WTC11 (cell line): ENCODE data around the gene GABBR2. TPM values are rescaled to one million over a fixed set of nuclear protein-coding genes. Genes with fewer than 3 reads are reported as not detected.
A peak's percentile ranks its signal among the peaks of the same experiment; 100 is the strongest.

ENCODE experiments used
- ATAC-seq: fragments of 200-7000 bp; cut with Tn5 transposase; 2 replicates; pipeline ENCODE4 v1.10.0; 2021; ENCODE audit warnings: mild to moderate bottlenecking, moderate library complexity
- CTCF ChIA-PET: fragments of 300-600 bp; sonication (Branson Sonifier 250); formaldehyde crosslinking; loops from one replicate; lab custom pipeline; 2021; ENCODE audit warnings: antibody characterized with exemption; lab: Charles Lee
- POLR2A ChIA-PET: fragments of 350-600 bp; sonication (Branson Sonifier 250); formaldehyde crosslinking; loops from one replicate; lab custom pipeline; 2021; ENCODE audit warnings: antibody characterized with exemption; lab: Charles Lee
- DNase-seq: peaks from one replicate; pipeline ENCODE4 v3.0.0; 2021; ENCODE audit warnings: low spot score
- H3K27ac Mint-ChIP-seq: 2 replicates; pipeline ENCODE4 v1.8.0; 2021; ENCODE audit warnings: mixed read lengths
- H3K27me3 Mint-ChIP-seq: 2 replicates; pipeline ENCODE4 v1.8.0; 2021; ENCODE audit warnings: low read depth, mild to moderate bottlenecking, moderate library complexity, mixed read lengths
- H3K36me3 Mint-ChIP-seq: 2 replicates; pipeline ENCODE4 v1.8.0; 2021; ENCODE audit warnings: mixed read lengths
- H3K4me1 Mint-ChIP-seq: 2 replicates; pipeline ENCODE4 v1.8.0; 2022; ENCODE audit warnings: mixed read lengths
- H3K4me3 Mint-ChIP-seq: 2 replicates; pipeline ENCODE4 v1.8.0; 2021; ENCODE audit warnings: mild to moderate bottlenecking, moderate library complexity, mixed read lengths
- H3K9me3 Mint-ChIP-seq: 2 replicates; pipeline ENCODE4 v1.8.0; 2021; ENCODE audit warnings: mixed read lengths
- CREM ChIP-seq: sonication (generic); formaldehyde crosslinking; IDR thresholded peaks from 2 replicates; pipeline ENCODE4 v1.8.1; 2022; ENCODE audit warnings: mild to moderate bottlenecking, missing genetic modification reagents, moderate library complexity
- EMX1 ChIP-seq: fragments of 250-450 bp; sonication (Bioruptor Pico); IDR thresholded peaks from 2 replicates; pipeline ENCODE4 v1.8.0; 2021; ENCODE audit warnings: mild to moderate bottlenecking
- FOXP1 ChIP-seq: sonication (generic); formaldehyde crosslinking; IDR thresholded peaks from 2 replicates; pipeline ENCODE4 v1.8.0; 2022; ENCODE audit warnings: missing genetic modification reagents, mild to moderate bottlenecking, moderate library complexity, borderline replicate concordance
- MYBL2 ChIP-seq: sonication (generic); formaldehyde crosslinking; IDR thresholded peaks from 2 replicates; pipeline ENCODE4 v1.8.1; 2023; ENCODE audit warnings: mild to moderate bottlenecking, moderate library complexity, missing genetic modification reagents
- NFE2L1 ChIP-seq: sonication (generic); formaldehyde crosslinking; IDR thresholded peaks from 2 replicates; pipeline ENCODE4 v1.8.1; 2023; ENCODE audit warnings: missing genetic modification reagents
- NR2C2 ChIP-seq: sonication (generic); formaldehyde crosslinking; IDR thresholded peaks from 2 replicates; pipeline ENCODE4 v1.8.0; 2022; ENCODE audit warnings: mild to moderate bottlenecking, missing genetic modification reagents
- OVOL2 ChIP-seq: fragments of 250-450 bp; sonication (Bioruptor Pico); IDR thresholded peaks from 2 replicates; pipeline ENCODE4 v1.9.0; 2021; ENCODE audit warnings: mild to moderate bottlenecking, borderline replicate concordance
- RELA ChIP-seq: sonication (generic); formaldehyde crosslinking; IDR thresholded peaks from 2 replicates; pipeline ENCODE4 v1.8.1; 2022; ENCODE audit warnings: missing genetic modification reagents, mild to moderate bottlenecking, borderline replicate concordance
- RORB ChIP-seq: fragments of 250-450 bp; sonication (Bioruptor Pico); IDR thresholded peaks from 2 replicates; pipeline ENCODE4 v1.9.0; 2021; ENCODE audit warnings: mild to moderate bottlenecking
- SMAD3 ChIP-seq: sonication (generic); formaldehyde crosslinking; IDR thresholded peaks from 2 replicates; pipeline ENCODE4 v1.8.0; 2022; ENCODE audit warnings: missing genetic modification reagents, mild to moderate bottlenecking, borderline replicate concordance
- TEAD4 ChIP-seq: sonication (generic); formaldehyde crosslinking; IDR thresholded peaks from 2 replicates; pipeline ENCODE4 v1.8.0; 2022; ENCODE audit warnings: mild to moderate bottlenecking, missing genetic modification reagents
- ZNF121 ChIP-seq: sonication (generic); formaldehyde crosslinking; IDR thresholded peaks from 2 replicates; pipeline ENCODE4 v1.8.0; 2023; ENCODE audit warnings: missing genetic modification reagents
- ZNF138 ChIP-seq: sonication (generic); formaldehyde crosslinking; conservative IDR thresholded peaks from 2 replicates; pipeline ENCODE4 v1.8.1; 2022; ENCODE audit warnings: mild to moderate bottlenecking, moderate library complexity, missing genetic modification reagents
- ZNF317 ChIP-seq: sonication (generic); formaldehyde crosslinking; IDR thresholded peaks from 2 replicates; pipeline ENCODE4 v1.8.1; 2023; ENCODE audit warnings: low read depth, mild to moderate bottlenecking, moderate library complexity, missing genetic modification reagents, borderline replicate concordance
- ZNF396 ChIP-seq: fragments of 250-450 bp; sonication (Bioruptor Pico); IDR thresholded peaks from 2 replicates; pipeline ENCODE4 v1.8.0; 2021; ENCODE audit warnings: mild to moderate bottlenecking, moderate library complexity, borderline replicate concordance
- ZNF423 ChIP-seq: fragments of 250-450 bp; sonication (Bioruptor Pico); IDR thresholded peaks from 2 replicates; pipeline ENCODE4 v2.1.2; 2022; ENCODE audit warnings: mild to moderate bottlenecking, moderate library complexity
- total RNA-seq: library from RNA; stranded (reverse); gene quantifications from 3 replicates; pipeline ENCODE4 v1.2.3, GENCODE V29; 2021
- TF ChIP-seq, protein P1 (sequence below): sonication (generic); formaldehyde crosslinking; IDR thresholded peaks from 2 replicates; pipeline ENCODE4 v1.8.1; 2023; ENCODE audit warnings: mild to moderate bottlenecking, missing genetic modification reagents, moderate library complexity
- TF ChIP-seq, protein P2 (sequence below): sonication (generic); formaldehyde crosslinking; IDR thresholded peaks from 2 replicates; pipeline ENCODE4 v1.8.1; 2023; ENCODE audit warnings: mild to moderate bottlenecking, missing genetic modification reagents
- TF ChIP-seq, protein P3 (sequence below): fragments of 250-450 bp; sonication (Bioruptor Pico); IDR thresholded peaks from 2 replicates; pipeline ENCODE4 v1.9.0; 2021; ENCODE audit warnings: moderate library complexity, mild to moderate bottlenecking, inconsistent platforms, borderline replicate concordance
- TF ChIP-seq, protein P4 (sequence below): sonication (generic); formaldehyde crosslinking; IDR thresholded peaks from 2 replicates; pipeline ENCODE4 v1.8.1; 2023; ENCODE audit warnings: mild to moderate bottlenecking, missing genetic modification reagents, moderate library complexity
- TF ChIP-seq, protein P5 (sequence below): sonication (generic); formaldehyde crosslinking; IDR thresholded peaks from 2 replicates; pipeline ENCODE4 v1.8.0; 2022; ENCODE audit warnings: mild to moderate bottlenecking, missing genetic modification reagents
- TF ChIP-seq, protein P6 (sequence below): fragments of 250-450 bp; sonication (Bioruptor Pico); IDR thresholded peaks from 2 replicates; pipeline ENCODE4 v1.9.0; 2021; ENCODE audit warnings: mild to moderate bottlenecking
- TF ChIP-seq, protein P7 (sequence below): sonication (generic); formaldehyde crosslinking; IDR thresholded peaks from 2 replicates; pipeline ENCODE4 v1.8.0; 2022; ENCODE audit warnings: mild to moderate bottlenecking, missing genetic modification reagents
- TF ChIP-seq, protein P8 (sequence below): sonication (generic); formaldehyde crosslinking; IDR thresholded peaks from 2 replicates; pipeline ENCODE4 v1.8.1; 2022; ENCODE audit warnings: mild to moderate bottlenecking, missing genetic modification reagents, moderate library complexity, borderline replicate concordance

Gene GABBR2
- total RNA-seq, 1 experiment from 2014 or later = 0.92 TPM

DNA sequence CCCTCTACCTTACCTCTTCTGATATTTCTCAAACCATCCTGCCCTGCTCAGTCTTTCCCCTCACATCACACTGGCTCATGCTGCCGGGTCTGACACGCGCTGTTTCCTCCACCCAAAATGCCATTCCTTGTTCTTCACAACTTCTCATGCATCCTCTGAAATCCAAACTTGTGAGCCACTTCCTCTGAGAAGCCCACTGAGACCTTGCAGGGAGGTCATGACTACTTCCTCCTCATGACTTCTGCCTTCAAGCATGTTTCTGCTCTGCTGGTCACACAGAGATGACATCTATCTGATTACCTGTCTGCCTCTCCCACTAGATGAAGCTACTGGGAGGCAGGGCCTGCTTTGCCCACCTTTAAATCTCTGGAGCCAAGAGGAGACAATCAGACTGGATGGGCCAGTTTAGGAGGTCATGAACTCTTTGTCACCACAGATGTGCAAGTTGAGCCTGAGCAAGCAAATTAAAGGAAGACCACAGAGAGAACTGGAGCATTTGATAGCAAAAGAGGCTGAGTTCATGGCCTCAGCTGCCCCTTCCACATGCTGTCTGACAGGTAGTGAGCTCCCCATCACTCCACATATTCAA lies 333.5 kb downstream of the GABBR2 start:
- Mint-ChIP-seq H3K36me3 (no peaks in the 10 kb centered on the region), H3K27me3 (no peaks in the 10 kb centered on the region; the same call in 1 of the 2 replicates), H3K9me3 (no peaks in the 10 kb centered on the region), H3K4me1 (peaks cover 13% of the 10 kb centered on the region), H3K27ac (no peak overlapping the region; the same call in 1 of the 2 replicates), H3K4me3 (no peak overlapping the region)
- TF ChIP-seq, protein P1, sequence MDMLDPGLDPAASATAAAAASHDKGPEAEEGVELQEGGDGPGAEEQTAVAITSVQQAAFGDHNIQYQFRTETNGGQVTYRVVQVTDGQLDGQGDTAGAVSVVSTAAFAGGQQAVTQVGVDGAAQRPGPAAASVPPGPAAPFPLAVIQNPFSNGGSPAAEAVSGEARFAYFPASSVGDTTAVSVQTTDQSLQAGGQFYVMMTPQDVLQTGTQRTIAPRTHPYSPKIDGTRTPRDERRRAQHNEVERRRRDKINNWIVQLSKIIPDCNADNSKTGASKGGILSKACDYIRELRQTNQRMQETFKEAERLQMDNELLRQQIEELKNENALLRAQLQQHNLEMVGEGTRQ (CRISPR knock-in tag) = no peak
- TF ChIP-seq ZNF121 (CRISPR knock-in tag) (no peak), ZNF138 (no peak), NR2C2 (CRISPR knock-in tag) (no peak), MYBL2 (CRISPR knock-in tag) (no peak), TEAD4 (CRISPR knock-in tag) (no peak), RELA (CRISPR knock-in tag) (no peak), OVOL2 (no peak), EMX1 (no peak), RORB (CRISPR knock-in tag) (no peak), CREM (CRISPR knock-in tag) (no peak), ZNF396 (CRISPR knock-in tag) (no peak)
- TF ChIP-seq, protein P2, sequence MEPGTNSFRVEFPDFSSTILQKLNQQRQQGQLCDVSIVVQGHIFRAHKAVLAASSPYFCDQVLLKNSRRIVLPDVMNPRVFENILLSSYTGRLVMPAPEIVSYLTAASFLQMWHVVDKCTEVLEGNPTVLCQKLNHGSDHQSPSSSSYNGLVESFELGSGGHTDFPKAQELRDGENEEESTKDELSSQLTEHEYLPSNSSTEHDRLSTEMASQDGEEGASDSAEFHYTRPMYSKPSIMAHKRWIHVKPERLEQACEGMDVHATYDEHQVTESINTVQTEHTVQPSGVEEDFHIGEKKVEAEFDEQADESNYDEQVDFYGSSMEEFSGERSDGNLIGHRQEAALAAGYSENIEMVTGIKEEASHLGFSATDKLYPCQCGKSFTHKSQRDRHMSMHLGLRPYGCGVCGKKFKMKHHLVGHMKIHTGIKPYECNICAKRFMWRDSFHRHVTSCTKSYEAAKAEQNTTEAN (CRISPR knock-in tag) = no peak
- TF ChIP-seq, protein P3, sequence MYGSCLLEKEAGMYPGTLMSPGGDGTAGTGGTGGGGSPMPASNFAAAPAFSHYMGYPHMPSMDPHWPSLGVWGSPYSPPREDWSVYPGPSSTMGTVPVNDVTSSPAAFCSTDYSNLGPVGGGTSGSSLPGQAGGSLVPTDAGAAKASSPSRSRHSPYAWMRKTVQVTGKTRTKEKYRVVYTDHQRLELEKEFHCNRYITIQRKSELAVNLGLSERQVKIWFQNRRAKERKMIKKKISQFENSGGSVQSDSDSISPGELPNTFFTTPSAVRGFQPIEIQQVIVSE (CRISPR knock-in tag) = no peak
- TF ChIP-seq, protein P4, sequence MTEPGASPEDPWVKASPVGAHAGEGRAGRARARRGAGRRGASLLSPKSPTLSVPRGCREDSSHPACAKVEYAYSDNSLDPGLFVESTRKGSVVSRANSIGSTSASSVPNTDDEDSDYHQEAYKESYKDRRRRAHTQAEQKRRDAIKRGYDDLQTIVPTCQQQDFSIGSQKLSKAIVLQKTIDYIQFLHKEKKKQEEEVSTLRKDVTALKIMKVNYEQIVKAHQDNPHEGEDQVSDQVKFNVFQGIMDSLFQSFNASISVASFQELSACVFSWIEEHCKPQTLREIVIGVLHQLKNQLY (CRISPR knock-in tag) = no peak
- TF ChIP-seq, protein P5, sequence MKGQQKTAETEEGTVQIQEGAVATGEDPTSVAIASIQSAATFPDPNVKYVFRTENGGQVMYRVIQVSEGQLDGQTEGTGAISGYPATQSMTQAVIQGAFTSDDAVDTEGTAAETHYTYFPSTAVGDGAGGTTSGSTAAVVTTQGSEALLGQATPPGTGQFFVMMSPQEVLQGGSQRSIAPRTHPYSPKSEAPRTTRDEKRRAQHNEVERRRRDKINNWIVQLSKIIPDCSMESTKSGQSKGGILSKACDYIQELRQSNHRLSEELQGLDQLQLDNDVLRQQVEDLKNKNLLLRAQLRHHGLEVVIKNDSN (CRISPR knock-in tag) = no peak
- no peak for DNase-seq
- no peak for ATAC-seq
- POLR2A ChIA-PET = no interaction called here
- CTCF ChIA-PET = no interaction called here

DNA sequence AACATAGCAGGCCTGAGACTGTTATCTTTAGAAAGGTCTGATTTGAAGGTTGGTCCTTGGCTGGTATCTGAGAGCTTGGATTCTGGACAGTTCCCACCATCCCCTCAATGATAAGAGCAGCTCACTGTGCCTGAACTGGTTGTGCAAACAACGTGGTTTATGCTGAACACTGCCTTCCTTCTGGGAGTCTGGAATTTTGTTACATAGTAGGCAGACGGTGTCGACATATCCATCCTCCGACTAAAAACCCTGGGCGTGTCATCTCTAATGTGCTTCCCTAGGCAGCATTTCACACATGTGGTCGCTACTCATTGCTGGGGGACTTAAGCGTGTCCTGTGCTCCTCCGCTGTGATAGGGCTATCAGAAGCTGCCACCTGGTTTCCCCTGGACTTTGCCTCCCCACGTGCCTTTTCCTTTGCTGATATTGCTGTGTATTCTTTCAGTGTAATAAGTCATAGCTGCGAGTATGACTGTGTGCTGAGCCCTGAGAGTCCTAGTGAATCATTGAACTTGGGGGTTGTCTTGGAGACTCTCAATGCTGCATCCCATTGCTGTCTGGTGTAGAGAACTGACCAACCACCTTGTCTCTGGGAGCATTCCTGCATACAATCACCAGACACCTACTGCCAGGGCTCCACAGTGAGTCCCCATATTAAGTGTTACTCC lies 334.2 kb downstream of the GABBR2 start:
- Mint-ChIP-seq H3K9me3 (peaks cover under 1% of the 10 kb centered on the region; the same call in 1 of the 2 replicates), H3K36me3 (no peaks in the 10 kb centered on the region), H3K4me1 (peaks cover 7% of the 10 kb centered on the region), H3K27me3 (no peaks in the 10 kb centered on the region; the same call in 1 of the 2 replicates), H3K27ac (no peak overlapping the region), H3K4me3 (no peak overlapping the region)
- ChIA-PET POLR2A (no interaction called here), CTCF (no interaction called here)
- DNase-seq (no peak), ATAC-seq (peak; percentile 66)
- TF ChIP-seq SMAD3 (no peak), NFE2L1 (CRISPR knock-in tag) (no peak), ZNF138 (no peak), FOXP1 (CRISPR knock-in tag) (no peak), TEAD4 (CRISPR knock-in tag) (no peak), ZNF317 (CRISPR knock-in tag) (no peak), ZNF423 (CRISPR knock-in tag) (no peak)
- TF ChIP-seq, protein P6, sequence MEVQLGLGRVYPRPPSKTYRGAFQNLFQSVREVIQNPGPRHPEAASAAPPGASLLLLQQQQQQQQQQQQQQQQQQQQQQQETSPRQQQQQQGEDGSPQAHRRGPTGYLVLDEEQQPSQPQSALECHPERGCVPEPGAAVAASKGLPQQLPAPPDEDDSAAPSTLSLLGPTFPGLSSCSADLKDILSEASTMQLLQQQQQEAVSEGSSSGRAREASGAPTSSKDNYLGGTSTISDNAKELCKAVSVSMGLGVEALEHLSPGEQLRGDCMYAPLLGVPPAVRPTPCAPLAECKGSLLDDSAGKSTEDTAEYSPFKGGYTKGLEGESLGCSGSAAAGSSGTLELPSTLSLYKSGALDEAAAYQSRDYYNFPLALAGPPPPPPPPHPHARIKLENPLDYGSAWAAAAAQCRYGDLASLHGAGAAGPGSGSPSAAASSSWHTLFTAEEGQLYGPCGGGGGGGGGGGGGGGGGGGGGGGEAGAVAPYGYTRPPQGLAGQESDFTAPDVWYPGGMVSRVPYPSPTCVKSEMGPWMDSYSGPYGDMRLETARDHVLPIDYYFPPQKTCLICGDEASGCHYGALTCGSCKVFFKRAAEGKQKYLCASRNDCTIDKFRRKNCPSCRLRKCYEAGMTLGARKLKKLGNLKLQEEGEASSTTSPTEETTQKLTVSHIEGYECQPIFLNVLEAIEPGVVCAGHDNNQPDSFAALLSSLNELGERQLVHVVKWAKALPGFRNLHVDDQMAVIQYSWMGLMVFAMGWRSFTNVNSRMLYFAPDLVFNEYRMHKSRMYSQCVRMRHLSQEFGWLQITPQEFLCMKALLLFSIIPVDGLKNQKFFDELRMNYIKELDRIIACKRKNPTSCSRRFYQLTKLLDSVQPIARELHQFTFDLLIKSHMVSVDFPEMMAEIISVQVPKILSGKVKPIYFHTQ (CRISPR knock-in tag) = no peak
- TF ChIP-seq, protein P3 (CRISPR knock-in tag) = no peak
- TF ChIP-seq, protein P7, sequence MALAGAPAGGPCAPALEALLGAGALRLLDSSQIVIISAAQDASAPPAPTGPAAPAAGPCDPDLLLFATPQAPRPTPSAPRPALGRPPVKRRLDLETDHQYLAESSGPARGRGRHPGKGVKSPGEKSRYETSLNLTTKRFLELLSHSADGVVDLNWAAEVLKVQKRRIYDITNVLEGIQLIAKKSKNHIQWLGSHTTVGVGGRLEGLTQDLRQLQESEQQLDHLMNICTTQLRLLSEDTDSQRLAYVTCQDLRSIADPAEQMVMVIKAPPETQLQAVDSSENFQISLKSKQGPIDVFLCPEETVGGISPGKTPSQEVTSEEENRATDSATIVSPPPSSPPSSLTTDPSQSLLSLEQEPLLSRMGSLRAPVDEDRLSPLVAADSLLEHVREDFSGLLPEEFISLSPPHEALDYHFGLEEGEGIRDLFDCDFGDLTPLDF (CRISPR knock-in tag) = no peak
- TF ChIP-seq, protein P8, sequence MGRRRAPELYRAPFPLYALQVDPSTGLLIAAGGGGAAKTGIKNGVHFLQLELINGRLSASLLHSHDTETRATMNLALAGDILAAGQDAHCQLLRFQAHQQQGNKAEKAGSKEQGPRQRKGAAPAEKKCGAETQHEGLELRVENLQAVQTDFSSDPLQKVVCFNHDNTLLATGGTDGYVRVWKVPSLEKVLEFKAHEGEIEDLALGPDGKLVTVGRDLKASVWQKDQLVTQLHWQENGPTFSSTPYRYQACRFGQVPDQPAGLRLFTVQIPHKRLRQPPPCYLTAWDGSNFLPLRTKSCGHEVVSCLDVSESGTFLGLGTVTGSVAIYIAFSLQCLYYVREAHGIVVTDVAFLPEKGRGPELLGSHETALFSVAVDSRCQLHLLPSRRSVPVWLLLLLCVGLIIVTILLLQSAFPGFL (CRISPR knock-in tag) = no peak
